NK-92 treated with Interleukin-12 subunit alpha and Interleukin-12 subunit beta, amount 100 ng/mL, for 24 hours (cell line): ENCODE data around the gene ROBO1.

Experiments used
- DNase-seq: peaks from one replicate; lab custom pipeline; 2025; lab: John Stamatoyannopoulos, UW

ROBO1 gene

DNA sequence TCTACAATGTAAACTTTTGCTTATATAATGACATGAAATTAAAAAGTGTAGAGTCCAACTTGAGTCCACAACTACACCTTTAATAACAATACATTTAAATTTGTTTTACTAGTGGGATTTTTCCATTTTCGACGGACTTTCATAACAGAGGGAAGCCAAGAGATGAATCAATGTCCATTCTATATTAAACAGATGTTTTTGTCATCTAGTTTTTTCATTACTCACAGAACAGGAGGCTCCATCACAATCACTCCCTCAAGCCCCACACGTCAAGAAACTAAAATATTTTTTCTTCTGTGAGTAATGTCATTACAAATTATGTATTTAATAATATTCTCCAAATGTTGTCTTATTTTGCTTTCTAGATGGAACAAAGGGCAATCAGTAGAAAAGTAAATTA, 932.9 kb downstream of the ROBO1 start:
- no peak for DNase-seq

DNA sequence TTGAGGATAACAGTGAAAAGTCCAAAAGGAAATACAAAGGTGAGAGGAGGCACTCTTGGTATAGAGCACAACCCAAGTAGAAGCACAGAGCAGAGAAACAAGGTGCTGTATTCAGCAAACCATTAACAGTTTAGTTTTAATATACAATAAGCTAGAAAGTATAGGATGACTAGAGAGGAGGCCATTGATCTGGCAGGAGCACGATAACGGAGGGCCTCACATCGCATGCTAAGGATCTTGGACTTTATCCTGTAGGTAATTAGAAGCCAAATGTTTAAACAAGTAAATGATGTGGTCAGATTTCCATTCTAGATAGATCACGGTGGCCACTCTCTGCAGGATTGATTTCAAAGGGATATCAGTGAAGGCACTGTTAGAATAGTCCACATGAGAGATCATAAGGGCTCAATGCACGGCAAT, 935.0 kb downstream of the ROBO1 start:
- no peak for DNase-seq

GRCh38 chr3:78831446-78831972, 936.3 kb downstream of the ROBO1 start:
- DNase-seq: no peak

- DNase-seq: no peak
Observed at GRCh38 chr3:78830470-78830869, 937.3 kb downstream of the ROBO1 start.

DNA sequence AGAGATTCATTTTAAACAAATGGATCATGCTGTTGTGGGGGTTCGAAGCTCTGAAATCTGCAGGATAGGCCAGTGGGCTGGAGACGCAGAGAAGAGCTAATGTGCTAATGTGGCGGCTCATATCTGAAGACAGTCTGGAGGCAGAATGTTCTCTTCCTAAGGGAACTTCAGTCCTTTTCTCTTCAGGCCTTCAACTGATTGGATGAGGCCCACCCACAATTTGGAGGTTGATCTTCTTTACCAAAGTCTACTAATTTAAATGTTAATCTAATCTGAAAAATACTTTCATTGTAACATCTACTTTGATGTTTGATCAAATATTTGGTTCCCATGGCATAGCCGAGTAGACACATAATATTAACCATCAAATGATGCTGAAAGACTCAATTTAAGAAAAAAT, 940.2 kb downstream of the ROBO1 start:
- DNase-seq: no peak

GRCh38 chr3:78825858-78826215, 942.0 kb downstream of the ROBO1 start:
- no peak for DNase-seq

- DNase-seq: no peak
Observed at GRCh38 chr3:78825118-78825857, 942.5 kb downstream of the ROBO1 start.

GRCh38 chr3:78823859-78824258, 943.9 kb downstream of the ROBO1 start:
- DNase-seq: no peak

DNA sequence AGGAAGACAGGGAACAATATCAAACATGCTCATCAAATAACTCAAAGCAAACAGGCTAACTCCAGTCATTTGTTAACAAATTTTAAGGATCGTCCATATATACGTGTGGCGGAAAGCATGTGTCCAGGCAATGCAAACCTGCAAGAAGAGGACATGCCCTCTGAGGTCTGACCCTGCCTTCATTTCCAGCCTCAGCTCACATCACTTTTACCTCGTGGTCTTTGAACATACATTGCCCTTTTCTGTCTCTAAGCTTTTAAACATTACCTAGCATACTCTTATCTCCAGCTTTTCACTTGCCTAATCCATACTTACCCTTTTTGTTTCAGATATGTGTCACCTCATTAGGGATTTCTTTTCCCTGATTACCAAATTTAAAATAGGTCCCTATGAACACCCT, 944.4 kb downstream of the ROBO1 start:
- DNase-seq: no peak

- no peak for DNase-seq
Observed at GRCh38 chr3:78822726-78823125, 945.1 kb downstream of the ROBO1 start.

DNA sequence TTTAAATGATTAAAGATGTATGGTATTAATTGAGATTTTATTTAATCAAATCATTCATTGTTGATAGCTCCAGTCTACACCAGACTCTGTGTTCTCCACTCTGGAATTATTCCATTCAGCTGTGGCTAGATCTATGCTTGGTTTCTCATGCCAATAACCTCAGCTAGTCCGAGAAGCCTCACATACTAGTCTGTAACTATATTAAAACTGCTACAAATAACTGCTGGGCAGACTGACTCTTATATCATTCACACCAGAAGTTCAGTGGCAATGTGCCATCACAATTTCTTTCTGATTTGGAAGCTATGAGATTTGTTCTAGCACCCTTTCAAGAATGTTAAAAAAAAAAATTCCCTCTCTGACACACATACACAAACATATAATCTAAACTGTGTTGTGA, 947.3 kb downstream of the ROBO1 start:
- no peak for DNase-seq

- DNase-seq: no peak
Observed at GRCh38 chr3:78818161-78818985, 949.4 kb downstream of the ROBO1 start.

DNA sequence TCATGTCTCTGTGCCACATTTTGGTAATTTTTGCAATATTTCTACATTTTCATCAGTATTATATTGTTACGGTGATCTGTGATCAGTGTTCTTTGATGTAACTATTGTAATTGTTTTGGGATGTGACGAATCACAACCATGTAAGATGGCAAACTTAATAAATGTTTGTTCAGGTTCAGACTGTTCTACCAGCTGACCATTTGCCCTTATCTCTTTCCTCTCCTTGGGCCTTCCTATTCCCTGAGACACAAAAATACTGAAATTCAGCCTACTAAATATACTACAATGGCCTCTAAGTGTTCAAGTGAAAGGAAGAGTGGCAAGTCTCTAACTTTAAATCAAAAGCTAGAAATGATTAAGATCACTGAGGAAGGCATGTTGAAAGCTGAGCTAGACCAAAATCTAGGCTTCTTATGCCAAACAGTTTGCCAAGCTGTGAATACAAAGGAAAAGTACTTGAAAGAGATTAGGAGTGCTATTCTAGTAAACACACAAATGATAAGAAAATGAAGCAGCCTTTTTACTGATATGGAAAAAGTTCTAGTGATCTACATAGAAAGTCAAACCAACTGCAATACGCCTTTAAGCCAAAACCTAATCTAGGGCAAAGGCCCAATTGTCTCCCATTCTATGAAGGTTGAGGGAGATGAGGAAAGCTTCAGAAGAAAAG, 952.8 kb downstream of the ROBO1 start:
- no peak for DNase-seq

- DNase-seq: no peak
Observed at GRCh38 chr3:78812166-78812565, 955.6 kb downstream of the ROBO1 start.

DNA sequence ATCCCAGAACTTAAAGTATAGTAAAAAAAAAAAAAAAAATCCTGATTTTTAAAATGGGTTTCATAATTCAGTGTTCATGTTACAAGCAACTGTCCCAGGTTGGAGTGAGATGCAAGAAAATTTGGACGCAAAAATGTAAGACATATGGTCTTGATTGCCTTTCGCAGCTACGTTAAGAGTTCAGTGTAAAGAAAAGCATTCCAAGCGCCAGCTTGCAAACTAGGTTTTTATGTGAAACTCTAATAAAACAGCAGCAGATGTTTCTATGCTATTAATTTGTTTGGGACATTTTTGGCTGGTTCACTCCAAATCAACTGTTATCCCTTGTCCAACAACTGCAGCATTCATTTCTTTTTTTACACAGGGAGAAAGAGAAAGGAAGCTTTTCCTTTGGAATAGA, 957.8 kb downstream of the ROBO1 start:
- DNase-seq: no peak

DNA sequence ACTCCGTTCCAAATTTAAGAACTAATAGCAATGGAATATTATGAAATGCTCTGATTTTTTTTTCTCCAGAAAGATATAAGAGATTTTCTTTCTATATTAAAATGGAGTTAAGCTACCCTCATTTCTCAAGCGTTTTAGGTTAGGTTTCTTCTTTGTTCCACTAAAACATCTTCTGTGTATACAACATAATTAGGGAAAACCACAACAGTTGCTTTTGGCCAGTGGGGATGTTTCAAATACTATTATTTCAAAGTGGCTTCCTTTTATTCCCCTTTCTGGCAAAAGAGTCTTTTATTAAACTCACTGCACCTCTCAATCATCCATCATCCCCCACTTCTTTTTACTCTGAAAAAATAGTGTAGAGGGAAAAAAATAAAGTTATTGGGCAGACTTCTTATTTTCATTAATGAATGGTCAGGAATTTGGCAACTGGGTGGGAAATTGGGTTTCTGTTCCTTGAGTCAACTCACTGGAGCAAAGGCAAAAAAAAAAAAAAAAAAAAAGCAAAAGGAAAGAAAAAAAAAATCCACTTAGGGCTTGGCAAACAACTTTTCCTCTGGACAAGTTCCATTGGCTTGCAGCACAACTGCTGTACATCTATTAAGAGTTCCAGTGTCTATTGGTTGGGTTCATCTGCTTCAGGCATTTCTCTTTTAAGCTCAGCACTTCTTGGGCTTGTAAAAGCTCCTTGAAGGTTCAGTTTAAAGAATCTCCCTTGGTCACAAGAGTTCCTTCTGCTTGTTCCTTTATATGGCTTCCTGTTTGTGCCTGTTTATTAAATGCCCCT, 963.4 kb downstream of the ROBO1 start:
- DNase-seq: no peak

DNA sequence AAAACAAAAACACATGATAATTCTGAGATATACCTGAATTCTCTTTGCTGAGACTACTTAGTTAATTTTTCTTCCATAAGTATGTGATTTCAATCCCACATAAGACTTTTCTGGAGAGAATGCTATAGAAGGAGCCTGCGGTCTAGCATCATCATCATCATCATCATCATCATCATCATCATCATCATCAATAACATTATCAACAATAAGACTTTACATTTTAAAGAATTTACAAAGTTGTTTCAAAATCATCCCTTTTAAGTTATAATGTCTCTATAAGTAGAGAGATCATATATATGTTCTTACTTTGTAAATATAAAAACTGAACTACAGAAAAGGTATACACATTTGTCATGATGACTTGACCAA, 965.3 kb downstream of the ROBO1 start:
- no peak for DNase-seq

DNA sequence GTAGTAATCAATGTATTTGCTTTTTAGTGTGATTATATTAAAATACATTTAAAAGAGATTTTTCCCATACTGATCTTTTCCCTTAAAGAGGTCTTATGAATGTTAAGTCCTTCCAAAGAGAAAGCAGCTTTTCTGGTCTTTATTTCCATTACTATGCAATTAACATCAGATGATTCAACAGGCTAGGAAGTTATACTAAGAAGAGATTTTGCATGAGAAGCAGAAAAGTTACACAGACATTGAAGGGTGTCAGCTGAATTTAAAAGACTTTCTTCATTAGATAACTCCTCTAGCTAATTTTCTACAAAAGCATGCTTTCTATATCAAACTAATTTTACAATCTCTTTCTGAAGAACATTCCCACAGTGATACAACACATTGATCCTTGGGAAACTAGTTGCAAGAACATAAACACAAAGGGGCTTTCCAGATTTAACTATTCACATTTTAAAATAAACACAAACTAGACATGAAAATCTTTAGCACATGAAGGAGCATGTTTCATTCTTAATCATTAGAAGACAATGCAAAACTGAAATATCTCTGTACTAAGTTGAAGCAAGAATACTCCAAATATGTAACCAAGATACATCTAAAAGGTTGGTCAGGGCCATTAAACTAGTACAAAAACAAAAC, 965.8 kb downstream of the ROBO1 start:
- no peak for DNase-seq

- DNase-seq: no peak
Observed at GRCh38 chr3:78799681-78800080, 968.1 kb downstream of the ROBO1 start.

DNA sequence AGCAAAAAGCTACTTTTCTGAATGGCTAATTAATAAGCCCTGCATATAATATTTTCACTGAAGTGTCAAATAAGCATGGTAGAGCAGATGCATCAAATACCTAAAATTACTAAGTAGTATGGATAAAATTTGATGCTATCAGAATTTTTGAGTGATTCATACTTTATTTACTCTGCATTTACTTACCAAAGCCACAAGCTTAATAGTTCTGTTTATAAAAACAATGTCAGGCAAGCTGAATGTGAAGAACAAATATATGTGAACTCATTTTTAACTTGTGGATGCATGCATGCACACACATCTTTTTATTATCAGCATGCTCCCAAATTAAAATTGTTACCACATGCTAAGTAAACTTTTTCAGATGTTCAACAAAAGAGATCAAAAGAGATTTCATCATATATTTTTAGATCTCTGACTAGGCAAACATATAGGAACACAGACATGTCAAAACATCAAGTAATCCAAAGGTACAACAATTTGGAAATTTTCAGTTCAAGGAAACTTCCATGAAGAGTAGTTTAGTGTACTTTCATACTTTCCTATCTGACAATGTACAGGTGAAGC, 969.4 kb downstream of the ROBO1 start:
- no peak for DNase-seq

GRCh38 chr3:78794431-78794830, 973.4 kb downstream of the ROBO1 start:
- no peak for DNase-seq
